ENCODE data around the gene CERS1.

CERS1 gene

GRCh38 chr19:18865106-18865972 lies 30.6 kb downstream of the CERS1 start:
- H3K36me3 ChIP-seq (ENCODE audit: insufficient read depth, low read length), result peaks cover 76% of the 10 kb centered on the region; the same call in 1 of the 2 replicates
- H3F3A ChIP-seq (ENCODE audit: low read depth), result no peaks in the 10 kb centered on the region

GRCh38 chr19:18863843-18864362 lies 32.1 kb downstream of the CERS1 start:
- Histone ChIP-seq H3K4me1 (ENCODE audit: insufficient read depth, low read length, poor library complexity, severe bottlenecking) (no peaks in the 10 kb centered on the region), H3K36me3 (ENCODE audit: insufficient read depth, low read length) (peaks cover 90% of the 10 kb centered on the region; the same call in 1 of the 2 replicates), H3K27me3 (ENCODE audit: insufficient read depth, low read length, poor library complexity, severe bottlenecking) (no peaks in the 10 kb centered on the region), H3K4me3 (ENCODE audit: low read length, poor library complexity, severe bottlenecking) (no peak overlapping the region), H3K79me2 (ENCODE audit: insufficient read depth, low read length) (no peaks in the 10 kb centered on the region), H3K9ac (ENCODE audit: low read depth, low read length, poor library complexity, severe bottlenecking) (no peak overlapping the region), H3K4me2 (ENCODE audit: low read depth, low read length, poor library complexity, severe bottlenecking) (no peak overlapping the region), H2AFZ (ENCODE audit: low read length) (no peak overlapping the region), H3K9me3 (ENCODE audit: insufficient read depth, low read depth, low read length) (no peaks in the 10 kb centered on the region), H3F3A (ENCODE audit: low read depth) (no peaks in the 10 kb centered on the region), H3K9me2 (replicated peaks; ENCODE audit: low read depth, low read length) (no peaks in the 10 kb centered on the region), H4K20me1 (ENCODE audit: insufficient read depth, low read length, poor library complexity, severe bottlenecking) (peaks cover 2% of the 10 kb centered on the region)
- no peak for TF ChIP-seq EZH2phosphoT487 (IDR thresholded peaks at IDR 0.05; ENCODE audit: borderline replicate concordance)
- TF ChIP-seq, protein P1, sequence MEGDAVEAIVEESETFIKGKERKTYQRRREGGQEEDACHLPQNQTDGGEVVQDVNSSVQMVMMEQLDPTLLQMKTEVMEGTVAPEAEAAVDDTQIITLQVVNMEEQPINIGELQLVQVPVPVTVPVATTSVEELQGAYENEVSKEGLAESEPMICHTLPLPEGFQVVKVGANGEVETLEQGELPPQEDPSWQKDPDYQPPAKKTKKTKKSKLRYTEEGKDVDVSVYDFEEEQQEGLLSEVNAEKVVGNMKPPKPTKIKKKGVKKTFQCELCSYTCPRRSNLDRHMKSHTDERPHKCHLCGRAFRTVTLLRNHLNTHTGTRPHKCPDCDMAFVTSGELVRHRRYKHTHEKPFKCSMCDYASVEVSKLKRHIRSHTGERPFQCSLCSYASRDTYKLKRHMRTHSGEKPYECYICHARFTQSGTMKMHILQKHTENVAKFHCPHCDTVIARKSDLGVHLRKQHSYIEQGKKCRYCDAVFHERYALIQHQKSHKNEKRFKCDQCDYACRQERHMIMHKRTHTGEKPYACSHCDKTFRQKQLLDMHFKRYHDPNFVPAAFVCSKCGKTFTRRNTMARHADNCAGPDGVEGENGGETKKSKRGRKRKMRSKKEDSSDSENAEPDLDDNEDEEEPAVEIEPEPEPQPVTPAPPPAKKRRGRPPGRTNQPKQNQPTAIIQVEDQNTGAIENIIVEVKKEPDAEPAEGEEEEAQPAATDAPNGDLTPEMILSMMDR (conservative IDR thresholded peaks at IDR 0.05; ENCODE audit: low read length), result no peak

More at GRCh38 chr19:18865106-18865972, 30.6 kb downstream of the CERS1 start:
- H3K9me3 ChIP-seq (ENCODE audit: insufficient read depth, low read depth, low read length), result no peaks in the 10 kb centered on the region
- no peaks in the 10 kb centered on the region for H3K27me3 ChIP-seq (ENCODE audit: insufficient read depth, low read length, poor library complexity, severe bottlenecking)
- H3K4me3 ChIP-seq (ENCODE audit: low read length, poor library complexity, severe bottlenecking), result no peak overlapping the region
- no peak for TF ChIP-seq EZH2phosphoT487 (IDR thresholded peaks at IDR 0.05; ENCODE audit: borderline replicate concordance)
- no peak overlapping the region for H3K4me2 ChIP-seq (ENCODE audit: low read depth, low read length, poor library complexity, severe bottlenecking)
- no peaks in the 10 kb centered on the region for H4K20me1 ChIP-seq (ENCODE audit: insufficient read depth, low read length, poor library complexity, severe bottlenecking)
- H3K4me1 ChIP-seq (ENCODE audit: insufficient read depth, low read length, poor library complexity, severe bottlenecking), result no peaks in the 10 kb centered on the region
- H3K79me2 ChIP-seq (ENCODE audit: insufficient read depth, low read length), result no peaks in the 10 kb centered on the region
- H2AFZ ChIP-seq (ENCODE audit: low read length), result no peak overlapping the region
- no peaks in the 10 kb centered on the region for H3K9me2 ChIP-seq (replicated peaks; ENCODE audit: low read depth, low read length)
- no peak overlapping the region for H3K9ac ChIP-seq (ENCODE audit: low read depth, low read length, poor library complexity, severe bottlenecking)

GRCh38 chr19:18862976-18863842 lies 32.7 kb downstream of the CERS1 start:
- Histone ChIP-seq H3K79me2 (ENCODE audit: insufficient read depth, low read length) (no peaks in the 10 kb centered on the region), H3F3A (ENCODE audit: low read depth) (no peaks in the 10 kb centered on the region), H3K36me3 (ENCODE audit: insufficient read depth, low read length) (peaks cover 96% of the 10 kb centered on the region; the same call in 1 of the 2 replicates), H3K4me1 (ENCODE audit: insufficient read depth, low read length, poor library complexity, severe bottlenecking) (no peaks in the 10 kb centered on the region), H3K4me3 (ENCODE audit: low read length, poor library complexity, severe bottlenecking) (no peak overlapping the region), H3K27me3 (ENCODE audit: insufficient read depth, low read length, poor library complexity, severe bottlenecking) (no peaks in the 10 kb centered on the region), H3K9me3 (ENCODE audit: insufficient read depth, low read depth, low read length) (no peaks in the 10 kb centered on the region), H2AFZ (ENCODE audit: low read length) (no peak overlapping the region), H4K20me1 (ENCODE audit: insufficient read depth, low read length, poor library complexity, severe bottlenecking) (peaks cover 4% of the 10 kb centered on the region), H3K4me2 (ENCODE audit: low read depth, low read length, poor library complexity, severe bottlenecking) (no peak overlapping the region), H3K9ac (ENCODE audit: low read depth, low read length, poor library complexity, severe bottlenecking) (no peak overlapping the region), H3K9me2 (replicated peaks; ENCODE audit: low read depth, low read length) (no peaks in the 10 kb centered on the region)
- no peak for TF ChIP-seq EZH2phosphoT487 (IDR thresholded peaks at IDR 0.05; ENCODE audit: borderline replicate concordance)
- TF ChIP-seq, protein P1 (conservative IDR thresholded peaks at IDR 0.05; ENCODE audit: low read length), result no peak
